Gastrocnemius medialis (tissue), 4 donors: Measurements from ENCODE around the gene DGKG.

ENCODE experiments used
- CTCF ChIP-seq, 5 experiments: fragments of 450-650 bp in 3 of 5; fragments of 200-600 bp in 2 of 5; sonication (generic) in 2 of 5; IDR thresholded peaks in 4 of 5; conservative IDR thresholded peaks in 1 of 5; 1 replicate in 4 of 5; 2 replicates in 1 of 5; pipeline ENCODE4 v1.5.1; 2016 to 2019; ENCODE audit warnings: antibody characterized with exemption in 5 of 5, mild to moderate bottlenecking in 3 of 5, moderate library complexity in 3 of 5
- POLR2A ChIP-seq, 2 donors: fragments of 450-650 bp; IDR thresholded peaks; one replicate each; pipeline ENCODE4 v1.6.1; 2017; ENCODE audit warnings: antibody characterized with exemption in 2 of 2, mild to moderate bottlenecking in 2 of 2, moderate library complexity in 2 of 2

- TF ChIP-seq POLR2A (IDR thresholded peaks at IDR 0.05) (no peak), CTCF (IDR thresholded peaks at IDR 0.05 in 4 of 5, conservative IDR thresholded peaks at IDR 0.05 in 1 of 5) (no peak)
These were observed 38.6 kb upstream of the DGKG start for GRCh38 chr3:186400662-186401061.
